Right hindlimb (tissue), 1 donor: ENCODE measurements around the gene CRIP2.

ENCODE experiments used
- DNase-seq: peaks from one replicate; pipeline ENCODE4 v3.0.0-alpha.2; 2018

CRIP2 gene, protein sequence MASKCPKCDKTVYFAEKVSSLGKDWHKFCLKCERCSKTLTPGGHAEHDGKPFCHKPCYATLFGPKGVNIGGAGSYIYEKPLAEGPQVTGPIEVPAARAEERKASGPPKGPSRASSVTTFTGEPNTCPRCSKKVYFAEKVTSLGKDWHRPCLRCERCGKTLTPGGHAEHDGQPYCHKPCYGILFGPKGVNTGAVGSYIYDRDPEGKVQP

DNA sequence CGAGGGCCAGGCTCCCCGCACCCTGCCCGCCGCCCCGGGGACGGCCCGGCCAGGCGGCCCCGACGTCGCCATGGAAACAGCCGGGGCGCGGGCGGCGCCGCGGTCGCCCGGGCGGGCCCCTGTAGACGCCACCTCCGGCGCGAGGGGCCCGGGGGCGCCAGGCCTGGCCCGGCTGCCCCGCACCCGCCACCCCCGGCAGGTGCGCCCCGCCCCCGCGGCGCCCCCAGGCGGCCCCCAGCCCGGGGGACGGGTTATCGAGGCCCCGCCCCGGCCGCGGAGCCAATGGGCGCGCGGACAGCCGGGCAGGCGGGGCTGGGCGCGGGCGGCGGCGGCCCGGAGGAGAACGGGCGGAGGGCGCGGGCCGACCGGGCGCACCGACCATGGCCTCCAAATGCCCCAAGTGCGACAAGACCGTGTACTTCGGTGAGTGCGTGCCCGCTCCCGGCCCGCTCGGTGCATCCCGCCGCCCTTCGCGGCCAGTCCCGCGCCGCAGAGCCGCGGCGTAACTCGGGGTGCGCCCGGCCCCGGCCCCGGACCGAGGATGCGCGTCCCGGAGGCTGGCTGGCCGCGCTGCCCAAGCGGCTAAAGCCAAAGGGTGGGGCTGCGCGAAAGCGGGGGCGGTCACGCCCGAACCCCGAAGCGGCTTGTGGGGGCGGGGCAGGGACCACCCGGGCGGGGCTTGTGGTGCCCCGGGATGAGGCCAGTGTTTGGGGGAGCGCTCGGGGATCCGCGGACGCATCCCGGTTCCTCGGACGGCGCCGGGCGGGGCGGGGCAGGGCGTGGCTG, at the start of gene CRIP2:
TSS of gene CRIP2 (plus strand) at position 339 of the 786 bp plus-strand sequence. CDS start at position 381, 42 bp downstream.
- DNase-seq = peak; percentile 70

GRCh38 chr14:105424861-105425260, 49.8 kb upstream of the CRIP2 start:
- DNase-seq = no peak

DNA sequence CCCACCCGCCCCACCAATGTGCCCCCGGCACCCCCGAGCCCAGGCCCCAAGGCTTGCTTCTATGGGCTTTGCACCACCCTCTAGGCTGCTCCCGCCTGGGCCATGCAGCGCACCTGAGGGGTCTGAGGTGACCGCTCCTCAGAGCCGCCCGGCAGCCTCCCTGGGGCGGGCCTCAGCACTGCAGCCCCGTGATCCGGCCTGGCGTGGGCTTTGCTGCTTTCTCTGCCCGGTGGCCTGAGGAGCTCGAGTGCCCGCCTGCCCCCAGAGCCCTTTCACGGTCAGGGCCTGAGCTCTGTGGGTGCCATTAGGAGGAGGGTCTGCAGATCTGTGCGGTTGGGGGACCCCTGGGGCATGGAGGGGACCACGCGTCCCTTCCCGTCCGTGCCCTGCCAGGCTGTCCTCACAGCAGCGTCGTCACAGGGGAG, 48.8 kb upstream of the CRIP2 start:
- DNase-seq = no peak

GRCh38 chr14:105426416-105427130, 48.0 kb upstream of the CRIP2 start:
- DNase-seq = no peak

- no peak for DNase-seq
Observed at GRCh38 chr14:105427412-105427811, 47.2 kb upstream of the CRIP2 start.

DNA sequence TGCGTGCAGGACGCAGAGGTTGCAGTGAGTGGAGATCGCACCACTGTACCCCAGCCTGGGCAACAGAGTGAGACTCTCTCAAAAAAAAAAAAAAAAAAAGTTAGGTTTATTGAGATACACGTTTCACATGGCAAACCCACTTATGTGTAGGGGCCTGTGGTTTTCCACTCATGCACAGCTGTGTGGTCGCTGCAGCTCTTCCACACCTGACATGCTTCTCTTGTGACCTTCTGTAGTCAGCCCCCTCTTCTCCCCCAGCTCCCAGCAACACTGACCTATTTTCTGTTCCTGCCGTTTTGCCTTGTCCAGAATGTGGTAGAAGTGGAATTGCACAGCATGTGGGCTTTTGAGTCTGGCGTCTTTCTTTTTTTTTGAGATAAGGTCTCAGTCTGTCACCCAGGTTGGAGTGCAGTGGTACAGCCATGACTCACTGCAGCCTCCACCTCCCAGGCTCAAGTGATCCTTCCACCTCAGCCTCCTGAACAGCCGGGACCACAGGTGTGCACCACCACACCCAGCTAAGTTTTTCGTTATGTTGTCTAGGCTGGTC, 46.6 kb upstream of the CRIP2 start:
- DNase-seq = no peak

- DNase-seq = no peak
Observed at GRCh38 chr14:105430042-105430441, 44.6 kb upstream of the CRIP2 start.

- DNase-seq = no peak
Observed at GRCh38 chr14:105430565-105430964, 44.1 kb upstream of the CRIP2 start.

GRCh38 chr14:105431256-105431655, 43.4 kb upstream of the CRIP2 start:
- no peak for DNase-seq

GRCh38 chr14:105432657-105433056, 42.0 kb upstream of the CRIP2 start:
- DNase-seq = no peak

GRCh38 chr14:105433161-105433605, 41.4 kb upstream of the CRIP2 start:
- no peak for DNase-seq

DNA sequence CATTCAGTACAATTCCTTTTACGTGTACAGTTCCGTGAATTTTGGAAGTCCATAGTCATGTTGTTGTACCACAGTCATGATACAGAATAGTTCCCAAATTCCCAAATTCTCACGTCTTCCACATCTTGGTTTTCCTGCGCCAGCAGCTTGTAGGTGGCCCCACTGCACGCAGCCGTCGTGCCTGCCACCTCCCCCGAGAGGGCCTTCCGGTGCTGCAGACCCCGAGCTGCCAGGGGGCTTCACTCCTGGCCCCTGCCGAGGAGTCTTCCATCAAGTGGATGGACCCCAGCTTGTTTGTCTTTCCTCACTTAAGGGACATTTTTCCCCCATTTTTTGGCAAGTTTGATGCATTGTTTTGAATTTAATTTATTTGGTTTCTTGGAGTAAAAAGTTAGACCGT, 38.2 kb upstream of the CRIP2 start:
- no peak for DNase-seq

DNA sequence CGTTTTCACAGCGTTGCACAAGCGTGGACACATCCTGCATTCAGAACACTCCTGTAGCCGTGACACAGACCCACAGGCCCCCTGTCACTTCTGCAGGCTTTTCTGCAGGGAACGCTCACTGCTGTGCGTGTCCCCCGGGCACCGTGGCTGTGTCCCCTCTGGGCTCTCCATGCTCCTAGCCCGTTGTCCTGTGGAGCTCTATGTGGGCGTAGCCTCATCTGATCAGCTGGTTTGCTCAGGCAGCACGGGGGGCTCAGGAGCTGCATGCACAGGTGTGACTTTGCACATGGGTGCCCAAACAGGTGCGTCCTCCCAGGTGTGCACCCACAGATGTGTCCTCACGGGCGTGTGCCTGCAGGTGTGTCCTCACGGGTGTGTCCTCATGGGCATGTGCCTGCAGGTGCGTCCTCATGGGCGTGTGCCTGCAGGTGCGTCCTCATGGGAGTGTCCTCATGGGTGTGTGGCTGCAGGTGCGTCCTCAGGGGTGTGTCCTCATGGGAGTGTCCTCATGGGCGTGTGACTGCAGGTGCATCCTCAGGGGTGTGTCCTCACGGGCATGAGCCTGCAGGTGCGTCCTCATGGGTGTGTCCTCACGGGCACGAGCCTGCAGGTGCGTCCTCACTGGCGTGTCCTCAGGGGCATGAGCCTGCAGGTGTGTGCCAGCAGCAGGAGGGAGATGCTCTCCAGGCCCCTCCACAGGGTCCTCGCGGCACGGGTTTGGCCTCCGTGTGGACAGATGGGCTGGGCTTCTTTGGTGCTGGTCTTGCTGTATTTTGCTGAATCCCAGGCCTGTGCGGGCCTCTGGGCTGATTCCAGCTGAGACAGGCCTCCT, 37.5 kb upstream of the CRIP2 start:
- no peak for DNase-seq

DNA sequence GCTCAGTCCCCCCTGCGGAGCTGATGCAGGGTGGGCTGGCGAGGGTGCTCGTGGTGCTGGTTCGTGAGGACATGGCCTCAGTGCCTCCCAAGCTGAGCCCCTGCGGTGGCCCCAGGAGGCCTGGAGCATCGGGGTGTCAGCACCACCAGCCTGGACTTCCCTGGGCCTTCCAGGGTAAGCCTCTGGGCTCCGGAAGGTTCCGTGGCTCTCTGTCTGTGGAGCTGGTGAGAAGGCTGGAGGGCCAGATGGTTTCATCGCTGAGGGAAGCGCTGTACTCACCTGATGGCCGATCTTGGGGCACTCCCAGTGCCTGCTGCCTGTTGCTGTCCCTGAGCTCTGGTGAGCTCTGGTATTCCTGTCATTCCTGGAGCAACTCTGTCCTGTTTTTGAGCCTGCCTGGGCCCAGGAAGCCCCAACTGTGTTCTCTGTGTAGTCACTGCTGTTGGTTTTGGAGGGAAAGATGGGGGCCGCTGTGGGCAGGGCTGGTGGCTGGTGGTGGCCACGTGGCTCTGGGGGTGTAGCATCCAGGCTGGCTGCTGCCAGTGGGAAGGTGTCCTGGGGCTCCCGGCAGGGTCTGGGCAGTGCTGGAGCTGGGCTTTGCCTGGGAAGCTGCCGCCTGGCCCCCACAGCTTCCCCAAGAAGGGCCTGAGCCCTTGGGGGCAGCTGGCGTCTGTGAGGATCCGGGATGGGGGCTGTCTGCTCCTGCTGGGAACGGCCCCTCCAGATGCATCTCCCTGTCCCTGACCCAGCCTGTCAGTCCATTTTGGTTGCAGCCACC, 36.7 kb upstream of the CRIP2 start:
- DNase-seq = no peak

DNA sequence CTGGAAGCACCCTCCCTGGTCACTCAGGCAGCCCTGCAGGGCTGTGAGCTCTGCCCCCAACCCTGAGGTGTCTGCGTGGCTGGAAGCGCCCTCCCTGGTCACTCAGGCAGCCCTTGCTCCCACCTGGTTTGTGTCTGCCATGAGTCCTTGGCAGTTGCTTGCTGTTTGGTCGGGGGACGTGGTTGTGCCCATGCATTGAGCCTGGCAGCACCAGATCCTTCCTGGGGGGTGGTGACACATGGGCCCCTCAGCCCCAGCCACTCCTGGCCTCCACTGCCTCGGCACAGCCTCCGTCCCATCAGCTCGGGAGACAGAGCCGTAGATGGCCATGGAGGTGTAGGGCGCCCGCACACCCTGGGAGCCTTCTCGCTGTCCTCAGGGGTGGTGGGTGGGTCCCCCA, 35.4 kb upstream of the CRIP2 start:
- DNase-seq = no peak

DNA sequence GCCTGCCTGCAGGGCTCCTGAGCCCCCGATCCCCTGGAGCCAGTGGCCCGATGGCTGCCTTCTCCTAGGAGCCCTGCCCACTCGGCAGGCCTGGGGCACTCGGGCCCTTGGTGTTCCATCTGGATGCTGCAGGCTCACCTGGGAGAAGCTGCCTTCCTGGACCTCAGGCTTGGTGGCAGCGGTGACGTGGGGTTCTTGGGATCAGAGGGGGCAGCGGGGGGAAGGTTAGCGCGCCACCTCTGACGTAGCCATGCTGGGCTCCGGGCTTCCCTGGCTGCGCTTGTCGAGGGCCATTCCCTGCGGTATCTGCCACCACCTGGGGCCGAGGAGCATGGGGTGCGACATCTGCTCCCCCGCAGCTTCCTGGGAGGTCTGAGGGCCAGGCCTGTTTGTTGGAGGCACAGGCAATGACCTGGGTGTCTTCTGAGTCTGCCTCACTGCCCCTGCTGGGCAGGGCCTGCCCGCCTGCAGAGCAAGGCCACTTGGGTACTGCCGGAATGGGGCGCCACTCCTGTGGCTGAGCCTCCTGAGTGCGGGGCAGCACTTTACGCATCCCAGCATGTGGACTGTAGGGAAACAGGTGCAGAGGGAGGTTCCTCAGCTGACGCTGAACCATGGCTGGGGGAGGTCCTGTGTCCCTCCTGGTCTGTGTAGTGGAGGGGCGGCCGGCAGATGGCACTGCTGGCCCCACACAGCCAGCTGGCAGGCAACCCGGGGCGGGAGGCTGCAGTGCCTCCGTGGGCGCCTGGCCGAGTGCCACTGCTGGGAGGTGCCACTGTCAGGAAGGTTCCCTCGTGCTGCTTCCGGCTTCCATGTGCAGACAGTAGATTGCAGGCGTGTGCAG, 34.7 kb upstream of the CRIP2 start:
- DNase-seq = no peak

DNA sequence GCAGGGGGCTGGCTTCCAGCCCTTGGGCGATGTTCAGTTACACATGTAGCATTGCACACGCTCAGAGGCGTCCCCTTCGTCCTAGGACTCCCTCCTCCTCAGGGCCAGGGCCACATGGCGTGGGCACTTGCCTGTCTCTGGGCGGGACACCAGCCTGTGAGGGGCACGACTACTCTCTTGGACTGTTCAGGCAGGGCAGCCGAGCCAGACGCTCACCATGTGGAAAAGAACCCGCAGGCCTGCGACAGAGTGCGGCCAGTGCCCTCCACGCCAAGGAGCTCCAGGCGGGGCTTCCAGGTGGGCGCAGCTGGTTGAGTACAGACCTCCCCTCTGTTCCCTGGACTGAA, 34.1 kb upstream of the CRIP2 start:
- DNase-seq = no peak

DNA sequence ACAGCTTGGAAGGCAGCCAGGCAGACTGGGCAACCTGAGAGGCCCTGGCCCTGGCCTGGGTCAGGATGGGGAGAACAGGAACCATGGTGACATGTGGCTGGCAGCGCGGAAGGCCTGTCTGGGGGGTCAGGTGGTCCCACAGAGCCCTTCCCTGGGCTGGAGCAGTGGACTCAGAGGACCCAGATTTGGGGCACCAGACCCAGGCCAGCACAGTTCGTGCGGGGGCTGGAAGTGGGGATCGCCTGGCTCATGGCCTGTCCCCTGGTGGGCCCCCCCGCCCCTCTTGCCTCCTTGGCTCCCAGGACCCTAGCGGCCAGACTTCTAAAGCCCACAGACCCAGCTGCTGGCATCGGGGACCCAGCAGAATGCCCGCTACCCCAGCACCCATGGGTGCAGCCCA, 33.6 kb upstream of the CRIP2 start:
- no peak for DNase-seq

GRCh38 chr14:105442125-105442524, 32.5 kb upstream of the CRIP2 start:
- no peak for DNase-seq

DNA sequence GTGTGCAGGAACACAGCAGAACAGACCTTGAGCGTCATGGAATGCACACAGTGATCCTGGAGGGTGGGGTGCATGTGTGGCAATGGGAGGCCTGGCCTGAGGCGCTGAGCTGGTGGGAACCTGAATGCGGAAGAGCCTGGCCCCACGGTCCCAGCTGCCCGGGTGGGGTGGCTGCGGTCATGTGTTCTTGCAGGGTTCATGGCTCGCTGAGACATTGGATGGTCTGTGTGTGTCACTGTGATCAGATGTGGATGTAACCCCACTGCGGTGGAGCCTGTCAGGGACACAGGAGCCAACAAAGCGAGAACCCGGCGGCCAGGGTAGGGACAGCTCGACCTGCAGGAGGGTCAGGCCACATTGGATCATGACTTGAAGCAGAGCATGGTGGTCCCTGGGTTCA, 31.8 kb upstream of the CRIP2 start:
- no peak for DNase-seq

DNA sequence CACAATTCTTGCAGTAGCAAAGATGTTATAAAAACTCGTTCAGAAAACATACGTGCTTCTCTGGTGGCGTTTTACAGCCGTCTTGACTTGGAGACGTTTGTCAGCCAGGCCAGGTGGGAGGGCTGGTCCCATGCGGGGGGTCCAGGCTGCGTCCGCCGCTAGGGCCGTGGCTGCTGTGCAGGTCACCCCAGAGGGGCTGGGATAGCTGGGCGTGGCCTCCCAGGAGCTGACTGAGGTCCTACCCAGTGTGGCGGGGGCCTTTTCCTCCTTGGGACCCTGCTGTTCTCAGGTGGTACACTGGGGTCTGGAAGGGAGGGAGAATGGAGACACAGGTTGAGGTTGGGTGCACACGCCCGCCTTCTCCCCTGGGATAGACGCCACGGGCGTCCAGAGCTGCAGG, 29.8 kb upstream of the CRIP2 start:
- DNase-seq = no peak
